Upper lobe of left lung (tissue), 6 donors: ENCODE data around the gene TCHP. TPM values are rescaled to one million over a fixed set of nuclear protein-coding genes. Genes with fewer than 3 reads are reported as not detected.

Experiments used
- ATAC-seq, 2 donors: fragments of 200-7000 bp; cut with Tn5 transposase; one replicate each; pipeline ENCODE4 v1.9.1; 2022; ENCODE audit warnings: mild to moderate bottlenecking in 2 of 2, moderate library complexity in 2 of 2; ENCODE audit not compliant: low FRiP score in 2 of 2
- DNase-seq, 2 donors: peaks; one replicate each; pipeline ENCODE4 v3.0.0-alpha.2; 2019 to 2020
- H3K27ac ChIP-seq, 4 donors: fragments of 200-600 bp; sonication (generic); one replicate each; pipeline ENCODE4 v1.5.1; 2016 to 2019
- H3K27me3 ChIP-seq, 4 donors: fragments of 200-600 bp; sonication (generic); one replicate each; pipeline ENCODE4 v1.5.1; 2017 to 2019
- H3K36me3 ChIP-seq, 4 donors: fragments of 200-600 bp; sonication (generic); one replicate each; pipeline ENCODE4 v1.5.1; 2016 to 2019
- H3K4me1 ChIP-seq, 4 donors: fragments of 200-600 bp; sonication (generic); one replicate each; pipeline ENCODE4 v1.5.1; 2018 to 2019
- H3K4me3 ChIP-seq, 4 donors: fragments of 200-600 bp; sonication (generic); one replicate each; pipeline ENCODE4 v1.5.1; 2017 to 2019; ENCODE audit warnings: mild to moderate bottlenecking in 2 of 4, moderate library complexity in 1 of 4
- H3K9me3 ChIP-seq, 4 donors: fragments of 200-600 bp; sonication (generic); one replicate each; pipeline ENCODE4 v1.5.1; 2018 to 2019
- CTCF ChIP-seq, 6 experiments: fragments of 450-650 bp in 4 of 6; fragments of 200-600 bp in 2 of 6; sonication (generic) in 2 of 6; IDR thresholded peaks; one replicate each; pipeline ENCODE4 v1.5.1; 2016 to 2019; ENCODE audit warnings: antibody characterized with exemption in 6 of 6
- EP300 ChIP-seq, 4 donors: sonication (generic); formaldehyde crosslinking; IDR thresholded peaks; one replicate each; pipeline ENCODE4 v1.5.1; 2017; ENCODE audit warnings: antibody characterized with exemption in 4 of 4, control low read depth in 2 of 4
- POLR2A ChIP-seq, 4 donors: fragments of 450-650 bp; IDR thresholded peaks; one replicate each; pipeline ENCODE4 v1.5.1; 2016 to 2017; ENCODE audit warnings: antibody characterized with exemption in 4 of 4, mild to moderate bottlenecking in 2 of 4
- POLR2AphosphoS5 ChIP-seq, 2 donors: sonication (generic); formaldehyde crosslinking; IDR thresholded peaks; one replicate each; pipeline ENCODE4 v1.5.1; 2017; ENCODE audit warnings: antibody characterized with exemption in 2 of 2
- WGBS, 2 donors: methylation state at CpG; one replicate each; pipeline ENCODE4 v1.1.5; 2017 to 2018; 5-methylcytosine and 5-hydroxymethylcytosine counted together
- total RNA-seq, 6 donors: library from RNA; depleted of rRNA in 4 of 6; stranded (reverse); fragments of >200 nt in 4 of 6; gene quantifications; one replicate each; pipeline versions ENCODE4 v1.1.0 to v1.2.1, GENCODE V29; 2016 to 2021
- donor health status: DM: no; HTN: no; CAD: no; lungs with moderate emphysema.
- donor health status: DM: no; HTN: yes; CAD: no; lungs with severe emphysema.

Gene TCHP
- total RNA-seq, 6 donors from 2014 or later: 10.5 to 90.1 (median 29.7) TPM

GRCh38 chr12:109938947-109939346 is 38.9 kb downstream of the TCHP start:
- DNase-seq (no peak), ATAC-seq (no peak)
- H3K27ac ChIP-seq: no peak overlapping the region
- no peak overlapping the region for H3K4me3 ChIP-seq
- H3K27me3 ChIP-seq: no peaks in the 10 kb centered on the region
- no peaks in the 10 kb centered on the region for H3K4me1 ChIP-seq
- H3K9me3 ChIP-seq: no peaks in the 10 kb centered on the region
- 96 to 98% methylated on average over 7 of the region's 7 CpGs for WGBS, 2 donors
- peaks cover 15 to 59% (median 30%) of the 10 kb centered on the region in 4 donors for H3K36me3 ChIP-seq
- TF ChIP-seq POLR2AphosphoS5 (IDR thresholded peaks at IDR 0.05): no peak
- no peak for TF ChIP-seq POLR2A (IDR thresholded peaks at IDR 0.05)
- no peak for TF ChIP-seq CTCF (IDR thresholded peaks at IDR 0.05)
- TF ChIP-seq EP300 (IDR thresholded peaks at IDR 0.05): no peak

- 85 to 94% methylated on average over 2 of the region's 2 CpGs for WGBS, 2 donors
- H3K36me3 ChIP-seq: peaks cover 15 to 58% (median 26%) of the 10 kb centered on the region in 4 donors
- H3K4me1 ChIP-seq: no peaks in the 10 kb centered on the region
- no peak for TF ChIP-seq CTCF (IDR thresholded peaks at IDR 0.05)
- no peak for TF ChIP-seq POLR2AphosphoS5 (IDR thresholded peaks at IDR 0.05)
- TF ChIP-seq POLR2A (IDR thresholded peaks at IDR 0.05): no peak
- no peak for TF ChIP-seq EP300 (IDR thresholded peaks at IDR 0.05)
- no peak overlapping the region for H3K27ac ChIP-seq
- ATAC-seq (no peak), DNase-seq (no peak)
- no peaks in the 10 kb centered on the region for H3K27me3 ChIP-seq
- no peaks in the 10 kb centered on the region for H3K9me3 ChIP-seq
- H3K4me3 ChIP-seq: no peak overlapping the region
Observed at GRCh38 chr12:109939504-109939903, 39.4 kb downstream of the TCHP start.

- 90 to 92% methylated on average over 6 of the region's 6 CpGs for WGBS, 2 donors
- no peak overlapping the region for H3K27ac ChIP-seq
Observed at GRCh38 chr12:109940339-109940923, 40.4 kb downstream of the TCHP start.

GRCh38 chr12:109943811-109944210 is 43.7 kb downstream of the TCHP start:
- WGBS, 2 donors: 88 to 93% methylated on average over 7 of the region's 7 CpGs
- ATAC-seq: no peak

More at GRCh38 chr12:109940339-109940923, 40.4 kb downstream of the TCHP start:
- DNase-seq (no peak), ATAC-seq (no peak)
- TF ChIP-seq CTCF (IDR thresholded peaks at IDR 0.05) (no peak), POLR2A (IDR thresholded peaks at IDR 0.05) (no peak), POLR2AphosphoS5 (IDR thresholded peaks at IDR 0.05) (no peak), EP300 (IDR thresholded peaks at IDR 0.05) (no peak)
- Histone ChIP-seq H3K4me1 (peaks cover under 1 to 8% (median 6%) of the 10 kb centered on the region in 4 donors), H3K27me3 (no peaks in the 10 kb centered on the region), H3K36me3 (peaks cover 15 to 58% (median 25%) of the 10 kb centered on the region in 4 donors), H3K9me3 (no peaks in the 10 kb centered on the region), H3K4me3 (no peak overlapping the region)

More at GRCh38 chr12:109943811-109944210, 43.7 kb downstream of the TCHP start:
- Histone ChIP-seq H3K36me3 (peaks cover 2 to 48% (median 17%) of the 10 kb centered on the region in 4 donors), H3K27ac (no peak overlapping the region), H3K4me3 (no peak overlapping the region), H3K4me1 (peaks cover 16 to 31% (median 22%) of the 10 kb centered on the region in 4 donors), H3K27me3 (no peaks in the 10 kb centered on the region), H3K9me3 (no peaks in the 10 kb centered on the region)
- TF ChIP-seq EP300 (IDR thresholded peaks at IDR 0.05): no peak
- no peak for TF ChIP-seq POLR2AphosphoS5 (IDR thresholded peaks at IDR 0.05)
- TF ChIP-seq CTCF (IDR thresholded peaks at IDR 0.05): no peak
- TF ChIP-seq POLR2A (IDR thresholded peaks at IDR 0.05): no peak
- DNase-seq: no peak
